ENCODE data around the gene FUT6. TPM values are rescaled to one million over a fixed set of nuclear protein-coding genes. Genes with fewer than 3 reads are reported as not detected.
"Not testable (repeated sequence)": the region's sequence is repeated elsewhere in the genome, so short reads cannot be mapped to it uniquely, and the experiment has no call there.

The FUT6 gene
- under 1 TPM in 1 of 4 donors, not detected in 3; 0.29 TPM for total RNA-seq

- in situ Hi-C loops (cut with MboI; ENCODE audit: low sequenced_read_pairs in 4 of 4) = no loop called here
- Histone ChIP-seq H3K9me3 (no peaks in the 10 kb centered on the region), H3K4me3 (no peak within 1 kb of the TSS), H3K36me3 (no peaks in the 10 kb centered on the region), H3K4me1 (no peaks in the 10 kb centered on the region), H3K27me3 (peaks cover 0 to 12% (median 11%) of the 10 kb centered on the region in 3 donors), H3K27ac (no peak within 1 kb of the TSS)
- DNase-seq (no peak), ATAC-seq (no peak)
- TF ChIP-seq CTCF (IDR thresholded peaks at IDR 0.05 in 4 of 5, conservative IDR thresholded peaks at IDR 0.05 in 1 of 5) = no peak
- no peak for TF ChIP-seq POLR2A (IDR thresholded peaks at IDR 0.05)
- intact Hi-C loops (cut with DNase I; ENCODE audit: low total_unique reads) = no loop called here
These were observed at the start of gene FUT6 for GRCh38 chr19:5839065-5840017. TSS of gene FUT6 (minus strand) at chr19:5839702. CDS start at chr19:5832567, 7,135 bp downstream.

- H3K27ac ChIP-seq; H3K9me3 ChIP-seq; DNase-seq; H3K36me3 ChIP-seq; H3K4me3 ChIP-seq; ATAC-seq; H3K4me1 ChIP-seq; in situ Hi-C loops (cut with MboI; ENCODE audit: low sequenced_read_pairs in 4 of 4); intact Hi-C loops (cut with DNase I; ENCODE audit: low total_unique reads): not testable (repeated sequence)
- H3K27me3 ChIP-seq = peaks cover 12 to 32% (median 18%) of the 10 kb centered on the region in 3 donors
These were observed 44.7 kb upstream of the FUT6 start for GRCh38 chr19:5884065-5884811.

GRCh38 chr19:5883157-5883873, 43.8 kb upstream of the FUT6 start:
- H3K4me3 ChIP-seq; H3K27ac ChIP-seq; H3K36me3 ChIP-seq; intact Hi-C loops (cut with DNase I; ENCODE audit: low total_unique reads); H3K9me3 ChIP-seq; ATAC-seq; in situ Hi-C loops (cut with MboI; ENCODE audit: low sequenced_read_pairs in 4 of 4); DNase-seq; H3K4me1 ChIP-seq: not testable (repeated sequence)
- peaks cover 18 to 24% (median 18%) of the 10 kb centered on the region in 3 donors for H3K27me3 ChIP-seq

GRCh38 chr19:5882421-5882968, 43.0 kb upstream of the FUT6 start:
- H3K27me3 ChIP-seq = peaks cover 15 to 24% (median 19%) of the 10 kb centered on the region in 3 donors
- H3K4me3 ChIP-seq = no peak overlapping the region
- no peaks in the 10 kb centered on the region for H3K9me3 ChIP-seq
- intact Hi-C loops (cut with DNase I; ENCODE audit: low total_unique reads) = no loop called here
- H3K36me3 ChIP-seq = no peaks in the 10 kb centered on the region
- DNase-seq (no peak), ATAC-seq (no peak)
- no peak overlapping the region for H3K27ac ChIP-seq
- no peak for TF ChIP-seq POLR2A (IDR thresholded peaks at IDR 0.05)
- no peak for TF ChIP-seq CTCF (IDR thresholded peaks at IDR 0.05 in 4 of 5, conservative IDR thresholded peaks at IDR 0.05 in 1 of 5)
- peaks cover 8 to 9% of the 10 kb centered on the region in 2 donors for H3K4me1 ChIP-seq
- in situ Hi-C loops (cut with MboI; ENCODE audit: low sequenced_read_pairs in 4 of 4) = no loop called here

GRCh38 chr19:5881543-5882299, 42.2 kb upstream of the FUT6 start:
- H3K4me3 ChIP-seq = no peak overlapping the region
- no peaks in the 10 kb centered on the region for H3K36me3 ChIP-seq
- no peak for DNase-seq
- intact Hi-C loops (cut with DNase I; ENCODE audit: low total_unique reads) (no loop called here), in situ Hi-C loops (cut with MboI; ENCODE audit: low sequenced_read_pairs in 4 of 4) (no loop called here)
- H3K27ac ChIP-seq = no peak overlapping the region
- TF ChIP-seq POLR2A (IDR thresholded peaks at IDR 0.05) = no peak
- no peak for TF ChIP-seq CTCF (IDR thresholded peaks at IDR 0.05 in 4 of 5, conservative IDR thresholded peaks at IDR 0.05 in 1 of 5)
- peaks cover 8 to 23% (median 11%) of the 10 kb centered on the region in 3 donors for H3K27me3 ChIP-seq
- H3K4me1 ChIP-seq = peaks cover 8 to 9% of the 10 kb centered on the region in 2 donors
- no peaks in the 10 kb centered on the region for H3K9me3 ChIP-seq
- no peak for ATAC-seq
